Neural crest cell (in vitro differentiated cells): Measurements from ENCODE around the gene DHX8. TPM values are rescaled to one million over a fixed set of nuclear protein-coding genes. Genes with fewer than 3 reads are reported as not detected.
"Not testable (repeated sequence)": the region's sequence is repeated elsewhere in the genome, so short reads cannot be mapped to it uniquely, and the experiment has no call there.

Experiments
- DNase-seq: peaks from one replicate; pipeline ENCODE4 v3.0.0; 2021; ENCODE audit warnings: low read depth, mixed read lengths, low spot score
- H3K27ac Mint-ChIP-seq: one replicate; pipeline ENCODE4 v1.8.0; 2021; ENCODE audit warnings: mild to moderate bottlenecking, mixed read lengths; ENCODE audit not compliant: unreplicated experiment
- H3K27me3 Mint-ChIP-seq: 2 replicates; pipeline ENCODE4 v1.8.0; 2021; ENCODE audit warnings: low read depth, mild to moderate bottlenecking, mixed read lengths
- H3K36me3 Mint-ChIP-seq: 2 replicates; pipeline ENCODE4 v1.8.0; 2021; ENCODE audit warnings: low read depth, mild to moderate bottlenecking, mixed read lengths
- H3K4me1 Mint-ChIP-seq: 2 replicates; pipeline ENCODE4 v1.8.0; 2021; ENCODE audit warnings: mixed read lengths
- H3K4me3 Mint-ChIP-seq: one replicate; pipeline ENCODE4 v1.8.0; 2021; ENCODE audit warnings: mild to moderate bottlenecking, mixed read lengths
- H3K9me3 Mint-ChIP-seq: 2 replicates; pipeline ENCODE4 v1.8.0; 2021; ENCODE audit warnings: mixed read lengths
- total RNA-seq: library from RNA; stranded (reverse); gene quantifications from 2 replicates; pipeline ENCODE4 v1.2.1, GENCODE V29; 2021
- TF ChIP-seq, protein P1 (sequence below): fragments of 200-600 bp; sonication (generic); conservative IDR thresholded peaks from 2 replicates; pipeline ENCODE4 v1.5.0; 2021; ENCODE audit warnings: antibody characterized with exemption, mild to moderate bottlenecking

Gene DHX8
- total RNA-seq, 1 donor from 2014 or later = 68.0 TPM

DNA sequence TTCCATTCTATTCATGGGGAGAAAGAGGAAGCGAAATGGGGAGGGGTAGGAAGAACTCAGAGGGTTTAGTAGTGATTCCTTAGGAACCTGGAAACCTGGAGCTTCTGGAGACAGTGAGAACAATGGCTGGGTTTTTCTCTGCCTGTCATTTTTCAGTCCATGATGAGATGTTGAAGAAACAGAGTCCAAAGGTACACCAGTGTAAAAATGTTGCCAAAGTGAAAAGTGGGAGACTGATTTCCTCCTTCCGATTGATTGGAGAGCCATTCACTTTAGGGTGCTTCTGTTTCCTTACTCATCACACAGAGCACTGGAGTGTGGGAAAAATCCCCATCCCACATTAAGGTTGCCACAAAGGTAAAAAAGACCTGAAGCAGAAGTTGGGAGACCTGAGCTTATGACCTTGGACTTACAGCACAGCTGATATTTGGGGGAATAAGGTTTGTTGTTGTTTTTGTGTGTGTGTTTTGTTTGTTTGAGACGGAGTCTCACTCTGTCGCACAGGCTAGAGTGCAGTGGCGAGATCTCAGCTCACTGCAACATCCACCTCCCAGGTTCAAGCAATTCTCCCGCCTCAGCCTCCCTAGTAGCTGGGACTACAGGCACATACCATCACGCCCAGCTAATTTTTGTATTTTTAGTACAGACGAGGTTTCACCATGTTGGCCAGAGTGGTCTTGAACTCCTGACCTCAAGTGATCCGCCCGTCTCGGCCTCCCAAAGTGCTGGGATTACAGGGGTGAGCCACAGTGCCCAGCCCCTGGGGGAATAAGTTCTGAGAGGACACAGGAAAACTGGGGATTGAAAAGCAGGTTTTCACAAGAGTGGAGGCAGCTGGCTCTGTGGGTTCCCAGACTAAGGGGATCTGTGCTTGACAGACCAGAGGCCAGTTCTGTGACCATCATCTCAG is 1.4 kb upstream of the DHX8 start:
- Mint-ChIP-seq H3K27me3 (no peaks in the 10 kb centered on the region), H3K9me3 (no peaks in the 10 kb centered on the region), H3K4me1 (peaks cover 22% of the 10 kb centered on the region), H3K4me3 (no peak overlapping the region), H3K36me3 (no peaks in the 10 kb centered on the region), H3K27ac (no peak overlapping the region)
- DNase-seq = no peak
- TF ChIP-seq, protein P1, sequence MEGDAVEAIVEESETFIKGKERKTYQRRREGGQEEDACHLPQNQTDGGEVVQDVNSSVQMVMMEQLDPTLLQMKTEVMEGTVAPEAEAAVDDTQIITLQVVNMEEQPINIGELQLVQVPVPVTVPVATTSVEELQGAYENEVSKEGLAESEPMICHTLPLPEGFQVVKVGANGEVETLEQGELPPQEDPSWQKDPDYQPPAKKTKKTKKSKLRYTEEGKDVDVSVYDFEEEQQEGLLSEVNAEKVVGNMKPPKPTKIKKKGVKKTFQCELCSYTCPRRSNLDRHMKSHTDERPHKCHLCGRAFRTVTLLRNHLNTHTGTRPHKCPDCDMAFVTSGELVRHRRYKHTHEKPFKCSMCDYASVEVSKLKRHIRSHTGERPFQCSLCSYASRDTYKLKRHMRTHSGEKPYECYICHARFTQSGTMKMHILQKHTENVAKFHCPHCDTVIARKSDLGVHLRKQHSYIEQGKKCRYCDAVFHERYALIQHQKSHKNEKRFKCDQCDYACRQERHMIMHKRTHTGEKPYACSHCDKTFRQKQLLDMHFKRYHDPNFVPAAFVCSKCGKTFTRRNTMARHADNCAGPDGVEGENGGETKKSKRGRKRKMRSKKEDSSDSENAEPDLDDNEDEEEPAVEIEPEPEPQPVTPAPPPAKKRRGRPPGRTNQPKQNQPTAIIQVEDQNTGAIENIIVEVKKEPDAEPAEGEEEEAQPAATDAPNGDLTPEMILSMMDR = no peak

DNA sequence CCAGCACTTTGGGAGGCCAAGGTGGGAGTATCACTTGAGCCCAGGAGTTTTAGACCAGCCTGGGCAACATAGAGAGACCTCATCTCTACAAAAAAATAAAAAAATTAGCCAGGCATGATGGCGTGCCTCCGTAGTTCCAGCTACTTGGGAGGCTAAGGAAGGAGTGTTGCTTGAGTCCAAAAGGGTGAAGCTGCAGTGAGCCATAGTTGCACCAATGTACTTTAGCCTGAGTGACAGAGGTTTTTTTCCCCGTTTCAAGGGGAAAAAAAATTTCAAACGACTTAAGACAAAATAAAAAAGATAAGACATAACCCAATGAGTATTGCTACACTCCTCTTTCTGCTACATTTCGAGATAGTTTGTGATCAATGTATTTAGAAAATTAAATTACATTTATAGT is 6.8 kb downstream of the DHX8 start:
- peaks cover 17% of the 10 kb centered on the region for H3K36me3 Mint-ChIP-seq
- no peak overlapping the region for H3K4me3 Mint-ChIP-seq
- no peak overlapping the region for H3K27ac Mint-ChIP-seq
- no peaks in the 10 kb centered on the region for H3K9me3 Mint-ChIP-seq
- no peaks in the 10 kb centered on the region for H3K27me3 Mint-ChIP-seq
- H3K4me1 Mint-ChIP-seq = no peaks in the 10 kb centered on the region
- TF ChIP-seq, protein P1 = no peak
- DNase-seq = no peak

DNA sequence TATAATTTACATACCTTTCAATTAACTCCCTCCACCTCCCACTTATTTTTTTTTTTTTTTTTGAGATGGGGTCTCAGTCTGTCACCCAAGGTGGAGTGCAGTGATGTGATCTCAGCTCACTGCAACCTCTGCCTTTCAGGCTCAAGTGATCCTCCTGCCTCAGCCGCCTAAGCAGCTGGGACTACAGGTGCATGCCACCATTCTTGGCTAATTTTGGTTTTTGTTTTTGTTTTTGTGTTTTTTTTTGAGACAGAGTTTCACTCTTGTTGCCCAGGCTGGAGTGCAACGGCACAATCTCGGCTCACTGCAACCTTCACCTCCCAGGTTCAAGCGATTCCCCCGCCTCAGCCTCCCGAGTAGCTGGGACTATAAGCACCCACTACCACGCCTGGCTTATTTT is 25.7 kb downstream of the DHX8 start:
- peaks cover 11% of the 10 kb centered on the region for H3K36me3 Mint-ChIP-seq
- H3K27me3 Mint-ChIP-seq = not testable (repeated sequence)

DNA sequence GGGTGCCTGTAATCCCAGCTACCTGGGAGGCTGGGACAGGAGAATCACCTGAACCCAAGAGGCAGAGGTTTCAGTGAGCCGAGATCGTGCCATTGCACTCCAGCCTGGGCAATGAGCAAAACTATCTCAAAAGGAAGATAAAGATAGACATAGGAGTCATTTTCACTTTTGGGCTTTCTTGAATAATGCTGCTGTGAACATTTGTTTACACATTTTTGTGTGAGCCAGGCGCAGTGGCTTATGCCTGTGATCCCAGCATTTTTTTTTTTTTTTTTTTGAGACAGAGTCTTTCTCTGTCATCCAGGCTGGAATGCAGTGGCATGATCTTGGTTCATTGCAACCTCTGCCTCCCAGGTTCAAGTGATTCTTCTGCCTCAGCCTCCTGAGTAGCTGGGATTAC is 27.4 kb downstream of the DHX8 start:
- not testable (repeated sequence) for H3K9me3 Mint-ChIP-seq, DNase-seq, H3K27ac Mint-ChIP-seq, H3K27me3 Mint-ChIP-seq, H3K4me3 Mint-ChIP-seq, H3K4me1 Mint-ChIP-seq
- H3K36me3 Mint-ChIP-seq = peaks cover 12% of the 10 kb centered on the region

More for the DNA sequence above, 25.7 kb downstream of the DHX8 start:
- not testable (repeated sequence) for H3K27ac Mint-ChIP-seq, H3K9me3 Mint-ChIP-seq, H3K4me1 Mint-ChIP-seq, H3K4me3 Mint-ChIP-seq, DNase-seq

DNA sequence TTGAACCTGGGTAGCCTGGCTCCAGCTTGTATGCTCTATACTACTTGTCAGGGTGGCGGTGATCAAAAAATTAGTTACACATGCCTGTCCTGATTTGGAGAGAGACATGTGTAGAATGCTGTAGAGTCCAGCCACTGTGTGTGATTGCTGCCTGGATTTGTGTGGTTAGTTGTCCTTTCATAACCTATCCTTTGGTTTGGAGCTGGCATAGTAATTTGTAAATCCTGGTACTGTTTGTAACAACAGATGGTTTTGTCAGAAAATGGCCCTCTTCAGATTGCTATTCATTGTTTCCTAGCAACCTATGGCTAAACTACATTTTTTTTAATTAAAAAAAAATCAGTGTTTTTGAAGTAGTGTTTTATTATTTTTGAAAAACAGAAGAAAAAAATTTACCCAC is 31.9 kb downstream of the DHX8 start:
- Mint-ChIP-seq H3K27me3 (no peaks in the 10 kb centered on the region), H3K36me3 (peaks cover 6% of the 10 kb centered on the region), H3K27ac (no peak overlapping the region), H3K4me1 (peaks cover 2% of the 10 kb centered on the region), H3K9me3 (no peaks in the 10 kb centered on the region), H3K4me3 (no peak overlapping the region)
- TF ChIP-seq, protein P1 = no peak
- DNase-seq = no peak

DNA sequence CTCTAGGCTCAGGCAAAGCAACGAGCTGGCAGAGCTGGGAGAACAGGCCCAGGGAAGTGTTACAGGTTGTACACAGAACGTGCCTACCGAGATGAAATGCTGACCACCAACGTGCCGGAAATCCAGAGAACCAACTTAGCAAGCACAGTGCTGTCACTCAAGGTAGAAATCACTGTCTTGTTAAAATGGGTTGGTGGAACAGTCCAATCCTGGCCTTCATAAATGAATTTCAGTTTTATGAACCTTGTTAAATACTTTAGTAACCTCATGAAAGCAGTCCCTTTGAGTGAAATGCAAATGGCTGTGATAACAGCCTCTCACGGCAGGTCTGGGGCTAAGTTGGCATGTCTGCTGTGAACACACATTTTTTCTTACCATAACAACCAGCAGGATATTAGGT is 33.4 kb downstream of the DHX8 start:
- no peak for DNase-seq
- Mint-ChIP-seq H3K27ac (no peak overlapping the region), H3K36me3 (peaks cover 9% of the 10 kb centered on the region), H3K27me3 (no peaks in the 10 kb centered on the region), H3K9me3 (no peaks in the 10 kb centered on the region), H3K4me3 (no peak overlapping the region), H3K4me1 (peaks cover 4% of the 10 kb centered on the region)
- TF ChIP-seq, protein P1 = no peak
